Measurements from ENCODE around the gene RXFP1. TPM values are rescaled to one million over a fixed set of nuclear protein-coding genes. Genes with fewer than 3 reads are reported as not detected.

The RXFP1 gene
- total RNA-seq, 2 experiments from 2014 or later: not detected

DNA sequence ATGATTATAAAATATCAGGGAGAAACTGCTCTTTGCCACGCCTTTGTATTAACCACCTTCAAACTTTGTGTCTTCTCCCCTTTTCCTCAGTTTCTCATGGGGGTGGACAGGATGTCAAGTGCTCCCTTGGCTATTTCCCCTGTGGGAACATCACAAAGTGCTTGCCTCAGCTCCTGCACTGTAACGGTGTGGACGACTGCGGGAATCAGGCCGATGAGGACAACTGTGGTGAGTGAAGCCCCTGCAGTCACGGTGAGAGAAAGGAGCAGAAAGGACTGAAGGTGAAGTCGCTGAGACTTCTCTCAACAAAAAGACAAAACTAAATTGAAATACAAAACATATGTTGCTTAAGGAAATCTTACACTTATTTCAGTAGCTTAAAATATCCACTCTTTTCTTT lies 50.9 kb downstream of the RXFP1 start:
- Mint-ChIP-seq H3K27me3 (peaks cover 3% of the 10 kb centered on the region), H3K27ac (no peak overlapping the region), H3K4me1 (no peaks in the 10 kb centered on the region), H3K36me3 (no peaks in the 10 kb centered on the region), H3K9me3 (no peaks in the 10 kb centered on the region), H3K4me3 (no peak overlapping the region)
- POLR2A ChIA-PET: no interaction called here
- ATAC-seq (ENCODE audit: low read depth): no peak
- DNase-seq: no peak

DNA sequence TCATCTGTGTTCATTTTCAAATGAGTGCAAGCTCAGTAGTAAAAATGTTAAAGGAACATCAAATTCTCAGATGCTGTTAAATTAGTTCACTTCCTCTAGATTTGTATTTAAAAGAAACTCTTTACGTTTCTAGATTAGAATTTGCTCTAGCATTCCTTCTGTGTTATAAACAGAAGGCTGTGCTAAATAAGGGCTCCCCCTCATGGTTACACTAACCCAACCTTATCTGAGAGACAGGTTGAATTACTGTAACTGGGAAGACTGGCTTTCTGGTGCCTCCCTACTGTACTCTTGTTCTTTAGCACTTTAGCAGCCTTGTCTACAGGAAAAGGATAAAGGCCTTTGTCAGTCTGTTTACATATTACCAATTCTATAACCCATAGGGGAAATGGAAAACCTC lies 56.8 kb downstream of the RXFP1 start:
- ATAC-seq (ENCODE audit: low read depth): no peak
- DNase-seq: no peak
- POLR2A ChIA-PET: no interaction called here
- no peaks in the 10 kb centered on the region for H3K4me1 Mint-ChIP-seq
- H3K27me3 Mint-ChIP-seq: peaks cover 8% of the 10 kb centered on the region
- H3K27ac Mint-ChIP-seq: no peak overlapping the region
- H3K36me3 Mint-ChIP-seq: no peaks in the 10 kb centered on the region
- H3K9me3 Mint-ChIP-seq: no peaks in the 10 kb centered on the region
- H3K4me3 Mint-ChIP-seq: no peak overlapping the region

DNA sequence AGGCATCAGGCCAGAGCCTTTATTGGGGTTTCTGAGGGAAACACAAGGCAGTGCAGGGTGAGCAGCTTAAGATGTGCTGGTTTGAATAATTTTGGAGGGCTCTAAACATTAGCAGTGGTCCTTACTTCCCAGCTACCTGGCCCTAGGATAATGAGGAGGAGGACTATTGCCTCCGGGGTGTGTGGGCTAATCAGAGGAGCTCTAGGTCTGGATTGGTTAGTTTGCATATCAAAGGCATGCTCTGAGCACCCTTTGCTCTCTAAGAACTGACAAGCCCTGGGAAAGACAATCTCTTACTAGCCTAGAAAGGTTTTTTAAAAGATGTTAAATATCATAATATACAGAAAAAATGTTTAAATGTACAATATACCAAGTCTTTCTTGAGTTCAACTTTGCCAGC lies 58.4 kb downstream of the RXFP1 start:
- no peak overlapping the region for H3K4me3 Mint-ChIP-seq
- POLR2A ChIA-PET: no interaction called here
- ATAC-seq (ENCODE audit: low read depth) (no peak), DNase-seq (no peak)
- H3K27ac Mint-ChIP-seq: no peak overlapping the region
- H3K27me3 Mint-ChIP-seq: peaks cover 8% of the 10 kb centered on the region
- no peaks in the 10 kb centered on the region for H3K4me1 Mint-ChIP-seq
- H3K36me3 Mint-ChIP-seq: no peaks in the 10 kb centered on the region
- H3K9me3 Mint-ChIP-seq: no peaks in the 10 kb centered on the region

- ATAC-seq (ENCODE audit: low read depth) (no peak), DNase-seq (no peak)
- H3K4me3 Mint-ChIP-seq: no peak overlapping the region
- H3K9me3 Mint-ChIP-seq: no peaks in the 10 kb centered on the region
- no peaks in the 10 kb centered on the region for H3K4me1 Mint-ChIP-seq
- H3K27ac Mint-ChIP-seq: no peak overlapping the region
- POLR2A ChIA-PET: no interaction called here
- no peaks in the 10 kb centered on the region for H3K36me3 Mint-ChIP-seq
- peaks cover 8% of the 10 kb centered on the region for H3K27me3 Mint-ChIP-seq
These were observed 59.5 kb downstream of the RXFP1 start for GRCh38 chr4:158581161-158581560.

DNA sequence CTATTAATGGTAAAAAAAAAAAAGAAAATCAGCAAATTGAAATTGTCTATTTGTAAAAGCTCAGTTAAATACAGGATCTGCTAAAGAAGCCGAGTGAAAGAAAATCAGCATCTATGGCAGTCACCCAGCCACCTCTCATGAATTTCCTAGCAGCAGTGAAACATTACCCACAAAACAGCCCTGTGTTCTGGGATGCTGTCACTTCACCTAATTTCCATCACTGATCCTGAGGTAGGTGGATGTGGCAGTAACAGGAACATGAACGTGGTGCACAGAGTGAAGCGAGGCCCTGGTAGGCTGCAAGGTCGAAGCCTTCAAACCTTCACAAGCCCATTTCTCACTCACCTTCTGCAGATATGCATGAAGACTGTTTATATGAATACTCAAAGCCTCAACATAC lies 65.2 kb downstream of the RXFP1 start:
- H3K4me1 Mint-ChIP-seq: no peaks in the 10 kb centered on the region
- H3K36me3 Mint-ChIP-seq: no peaks in the 10 kb centered on the region
- DNase-seq (no peak), ATAC-seq (ENCODE audit: low read depth) (no peak)
- peaks cover 16% of the 10 kb centered on the region for H3K27me3 Mint-ChIP-seq
- H3K27ac Mint-ChIP-seq: no peak overlapping the region
- POLR2A ChIA-PET: no interaction called here
- H3K9me3 Mint-ChIP-seq: no peaks in the 10 kb centered on the region
- no peak overlapping the region for H3K4me3 Mint-ChIP-seq

- ATAC-seq (ENCODE audit: low read depth) (no peak), DNase-seq (no peak)
- POLR2A ChIA-PET: no interaction called here
- Mint-ChIP-seq H3K36me3 (no peaks in the 10 kb centered on the region), H3K27me3 (peaks cover 13% of the 10 kb centered on the region), H3K4me1 (no peaks in the 10 kb centered on the region), H3K9me3 (no peaks in the 10 kb centered on the region), H3K4me3 (no peak overlapping the region), H3K27ac (no peak overlapping the region)
These were observed 66.6 kb downstream of the RXFP1 start for GRCh38 chr4:158588285-158588684.

DNA sequence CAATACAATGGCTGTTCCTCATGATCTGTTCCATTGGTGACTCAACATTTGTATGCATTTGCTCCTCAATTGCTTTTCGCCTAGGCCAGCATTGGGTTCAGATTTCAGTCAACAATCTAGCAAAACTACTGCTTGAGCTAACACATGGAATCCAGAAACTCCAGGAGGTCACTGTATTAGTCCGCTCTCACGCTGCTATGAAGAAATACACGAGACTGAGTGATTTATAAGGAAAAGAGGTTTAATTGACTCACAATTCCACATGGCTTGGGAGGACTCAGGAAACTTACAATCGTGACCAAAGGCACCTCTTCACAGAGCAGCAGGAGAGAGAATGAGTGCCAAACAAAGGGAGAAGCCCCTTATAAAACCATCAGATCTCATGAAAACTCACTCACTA lies 67.1 kb downstream of the RXFP1 start:
- Mint-ChIP-seq H3K27me3 (peaks cover 14% of the 10 kb centered on the region), H3K9me3 (no peaks in the 10 kb centered on the region), H3K36me3 (no peaks in the 10 kb centered on the region), H3K27ac (no peak overlapping the region), H3K4me1 (no peaks in the 10 kb centered on the region), H3K4me3 (no peak overlapping the region)
- no peak for ATAC-seq (ENCODE audit: low read depth)
- no peak for DNase-seq
- POLR2A ChIA-PET: no interaction called here

DNA sequence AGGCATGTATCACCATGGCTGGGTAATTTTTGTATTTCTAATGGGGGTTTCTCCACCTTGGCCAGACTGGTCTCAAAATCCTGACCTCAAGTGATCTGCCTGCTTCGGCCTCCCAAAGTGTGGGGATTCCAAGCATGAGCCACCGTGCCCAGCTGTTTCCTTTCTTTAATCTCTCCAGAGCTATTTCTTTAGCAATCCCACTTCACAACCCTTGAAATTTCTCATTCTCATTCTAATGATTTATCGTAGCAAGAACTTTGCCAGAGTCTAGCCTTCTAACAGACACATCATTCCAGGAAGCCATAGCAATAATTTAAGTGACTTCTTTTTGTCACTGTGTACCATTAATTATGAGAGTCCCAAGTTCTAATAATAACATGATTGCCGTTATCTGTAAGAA lies 68.6 kb downstream of the RXFP1 start:
- Mint-ChIP-seq H3K27me3 (peaks cover 14% of the 10 kb centered on the region), H3K27ac (no peak overlapping the region), H3K9me3 (no peaks in the 10 kb centered on the region), H3K36me3 (no peaks in the 10 kb centered on the region), H3K4me3 (no peak overlapping the region), H3K4me1 (no peaks in the 10 kb centered on the region)
- no peak for ATAC-seq (ENCODE audit: low read depth)
- DNase-seq: no peak
- POLR2A ChIA-PET: no interaction called here

- Mint-ChIP-seq H3K4me1 (no peaks in the 10 kb centered on the region), H3K4me3 (no peak overlapping the region), H3K27me3 (peaks cover 14% of the 10 kb centered on the region), H3K9me3 (no peaks in the 10 kb centered on the region), H3K36me3 (no peaks in the 10 kb centered on the region), H3K27ac (no peak overlapping the region)
- no peak for DNase-seq
- POLR2A ChIA-PET: no interaction called here
- ATAC-seq (ENCODE audit: low read depth): no peak
These were observed 69.1 kb downstream of the RXFP1 start for GRCh38 chr4:158590824-158591223.

- Mint-ChIP-seq H3K27me3 (peaks cover 16% of the 10 kb centered on the region), H3K4me1 (no peaks in the 10 kb centered on the region), H3K36me3 (no peaks in the 10 kb centered on the region), H3K27ac (no peak overlapping the region), H3K4me3 (no peak overlapping the region), H3K9me3 (no peaks in the 10 kb centered on the region)
- ATAC-seq (ENCODE audit: low read depth): no peak
- POLR2A ChIA-PET: no interaction called here
- DNase-seq: no peak
These were observed 76.4 kb downstream of the RXFP1 start for GRCh38 chr4:158597879-158598596.

GRCh38 chr4:158599150-158599549 lies 77.5 kb downstream of the RXFP1 start:
- Mint-ChIP-seq H3K27me3 (peaks cover 13% of the 10 kb centered on the region), H3K27ac (no peak overlapping the region), H3K36me3 (no peaks in the 10 kb centered on the region), H3K4me3 (no peak overlapping the region), H3K4me1 (no peaks in the 10 kb centered on the region), H3K9me3 (no peaks in the 10 kb centered on the region)
- POLR2A ChIA-PET: no interaction called here
- ATAC-seq (ENCODE audit: low read depth): no peak
- no peak for DNase-seq

- Mint-ChIP-seq H3K27ac (no peak overlapping the region), H3K4me1 (no peaks in the 10 kb centered on the region), H3K4me3 (no peak overlapping the region), H3K9me3 (no peaks in the 10 kb centered on the region), H3K36me3 (no peaks in the 10 kb centered on the region), H3K27me3 (peaks cover 13% of the 10 kb centered on the region)
- no peak for ATAC-seq (ENCODE audit: low read depth)
- DNase-seq: no peak
- POLR2A ChIA-PET: no interaction called here
These were observed 78.2 kb downstream of the RXFP1 start for GRCh38 chr4:158599765-158600498.

DNA sequence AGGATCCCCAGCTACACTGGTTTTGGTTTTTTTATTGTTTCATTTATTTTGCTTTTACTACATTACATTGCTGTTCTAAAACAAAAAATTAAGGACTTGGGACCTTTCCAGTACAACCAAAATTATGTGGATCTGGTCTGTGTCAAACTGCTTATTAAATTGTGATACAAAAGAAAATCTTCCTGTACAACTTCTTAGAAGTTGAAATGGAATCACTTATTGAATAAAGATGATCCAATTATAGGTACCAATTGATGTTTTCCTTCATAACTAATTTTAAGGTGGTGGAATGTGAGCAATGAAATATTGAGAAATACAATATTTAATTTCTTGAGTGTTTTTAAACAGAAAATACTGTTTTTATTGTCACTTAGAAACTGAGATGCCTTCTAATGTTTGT lies 82.7 kb downstream of the RXFP1 start:
- Mint-ChIP-seq H3K27ac (no peak overlapping the region), H3K4me1 (no peaks in the 10 kb centered on the region), H3K4me3 (no peak overlapping the region), H3K27me3 (peaks cover 16% of the 10 kb centered on the region), H3K9me3 (no peaks in the 10 kb centered on the region), H3K36me3 (no peaks in the 10 kb centered on the region)
- DNase-seq (no peak), ATAC-seq (ENCODE audit: low read depth) (no peak)
- POLR2A ChIA-PET: no interaction called here

- peaks cover 16% of the 10 kb centered on the region for H3K27me3 Mint-ChIP-seq
- H3K9me3 Mint-ChIP-seq: no peaks in the 10 kb centered on the region
These were observed 83.7 kb downstream of the RXFP1 start for GRCh38 chr4:158605393-158605792.

More at GRCh38 chr4:158605393-158605792, 83.7 kb downstream of the RXFP1 start:
- POLR2A ChIA-PET: no interaction called here
- no peaks in the 10 kb centered on the region for H3K4me1 Mint-ChIP-seq
- no peak for ATAC-seq (ENCODE audit: low read depth)
- no peak for DNase-seq
- no peaks in the 10 kb centered on the region for H3K36me3 Mint-ChIP-seq
- H3K27ac Mint-ChIP-seq: no peak overlapping the region
- H3K4me3 Mint-ChIP-seq: no peak overlapping the region
